CD14-positive monocyte (primary cell): ENCODE data around the gene SHROOM3. TPM values are rescaled to one million over a fixed set of nuclear protein-coding genes. Genes with fewer than 3 reads are reported as not detected.

Experiments
- DNase-seq, 3 donors: peaks; one replicate each; pipeline ENCODE4 v3.0.0-alpha.2; 2011 to 2022
- H2AFZ ChIP-seq: 2 replicates; pipeline ENCODE4 v1.6.0; 2012; ENCODE audit warnings: mild to moderate bottlenecking, low read depth, low read length, inconsistent platforms; ENCODE audit not compliant: insufficient read depth, poor library complexity, severe bottlenecking
- H3K27ac ChIP-seq, 2 donors: 1 replicate in 1 of 2; 2 replicates in 1 of 2; pipeline ENCODE4 v1.5.1; 2012 to 2013; ENCODE audit warnings: low read length in 2 of 2, control low read depth in 1 of 2, inconsistent platforms in 1 of 2, low read depth in 1 of 2, mild to moderate bottlenecking in 1 of 2
- H3K27me3 ChIP-seq, 2 donors: one replicate each; pipeline versions ENCODE4 v1.6.0 to v1.6.1; 2011 to 2013; ENCODE audit warnings: low read length in 2 of 2; ENCODE audit not compliant: control insufficient read depth in 2 of 2, insufficient read depth in 2 of 2
- H3K36me3 ChIP-seq, 2 donors: replicated peaks in 1 of 2; 1 replicate in 1 of 2; 2 replicates in 1 of 2; pipeline versions ENCODE4 v1.5.1 to v1.6.1; 2012 to 2013; ENCODE audit warnings: low read length in 2 of 2, control low read depth in 1 of 2, inconsistent platforms in 1 of 2, mild to moderate bottlenecking in 1 of 2; ENCODE audit not compliant: insufficient read depth in 2 of 2, control insufficient read depth in 1 of 2
- H3K4me1 ChIP-seq, 2 donors: 1 replicate in 1 of 2; 2 replicates in 1 of 2; pipeline versions ENCODE4 v1.5.1 to v1.6.1; 2012 to 2013; ENCODE audit warnings: low read length in 2 of 2, control low read depth in 1 of 2, inconsistent platforms in 1 of 2, mild to moderate bottlenecking in 1 of 2, moderate library complexity in 1 of 2; ENCODE audit not compliant: insufficient read depth in 2 of 2, control insufficient read depth in 1 of 2
- H3K4me2 ChIP-seq: replicated peaks from 2 replicates; pipeline ENCODE3; 2012; ENCODE audit warnings: low read length, moderate library complexity, mild to moderate bottlenecking; ENCODE audit not compliant: poor library complexity, severe bottlenecking; ENCODE audit errors: extremely low read depth
- H3K4me3 ChIP-seq, 3 experiments: fragments of 200-600 bp in 1 of 3; sonication (generic) in 1 of 3; replicated peaks in 1 of 3; 1 replicate in 2 of 3; 2 replicates in 1 of 3; pipeline ENCODE4 v1.5.1; 2011 to 2013; ENCODE audit warnings: low read length in 3 of 3, mild to moderate bottlenecking in 3 of 3, control low read depth in 2 of 3, low read depth in 2 of 3, inconsistent platforms in 1 of 3, moderate library complexity in 1 of 3
- H3K79me2 ChIP-seq: 2 replicates; pipeline ENCODE4 v1.6.0; 2012; ENCODE audit warnings: mild to moderate bottlenecking, control low read depth, inconsistent platforms, low read length, moderate library complexity; ENCODE audit not compliant: insufficient read depth
- H3K9ac ChIP-seq: 2 replicates; pipeline ENCODE4 v1.6.0; 2017; ENCODE audit warnings: low read length, mild to moderate bottlenecking; ENCODE audit not compliant: insufficient read depth, poor library complexity, severe bottlenecking
- H3K9me3 ChIP-seq, 2 donors: replicated peaks in 1 of 2; 1 replicate in 1 of 2; 2 replicates in 1 of 2; pipeline versions ENCODE4 v1.5.1 to v1.6.1; 2012 to 2013; ENCODE audit warnings: low read length in 2 of 2, control low read depth in 1 of 2; ENCODE audit not compliant: control insufficient read depth in 1 of 2, insufficient read depth in 1 of 2
- H4K20me1 ChIP-seq: 2 replicates; pipeline ENCODE4 v1.6.0; 2012; ENCODE audit warnings: mild to moderate bottlenecking, low read length, control low read depth, moderate library complexity; ENCODE audit not compliant: insufficient read depth
- H3K27ac Mint-ChIP-seq, 7 donors: one replicate each; pipeline ENCODE4 v1.8.0; 2020; ENCODE audit warnings: mild to moderate bottlenecking in 7 of 7, mixed read lengths in 7 of 7, moderate library complexity in 6 of 7, inconsistent platforms in 2 of 7
- H3K27me3 Mint-ChIP-seq, 3 donors: one replicate each; pipeline ENCODE4 v1.8.0; 2021 to 2022; ENCODE audit warnings: low read depth in 3 of 3, mild to moderate bottlenecking in 3 of 3, mixed read lengths in 3 of 3, moderate library complexity in 3 of 3, inconsistent platforms in 1 of 3
- H3K36me3 Mint-ChIP-seq, 2 donors: one replicate each; pipeline ENCODE4 v1.8.0; 2020; ENCODE audit warnings: mixed read lengths in 2 of 2, inconsistent platforms in 1 of 2, mild to moderate bottlenecking in 1 of 2
- H3K4me1 Mint-ChIP-seq: one replicate; pipeline ENCODE4 v1.8.0; 2020; ENCODE audit warnings: mild to moderate bottlenecking, mixed read lengths
- H3K4me3 Mint-ChIP-seq, 2 donors: one replicate each; pipeline ENCODE4 v1.8.0; 2020; ENCODE audit warnings: mild to moderate bottlenecking in 2 of 2, mixed read lengths in 2 of 2, moderate library complexity in 1 of 2
- H3K9me3 Mint-ChIP-seq, 7 donors: one replicate each; pipeline ENCODE4 v1.8.0; 2020 to 2022; ENCODE audit warnings: mixed read lengths in 7 of 7, mild to moderate bottlenecking in 6 of 7, moderate library complexity in 6 of 7, inconsistent platforms in 2 of 7
- CTCF ChIP-seq: fragments of 200-600 bp; IDR thresholded peaks from one replicate; pipeline ENCODE4 v1.8.0; 2022; ENCODE audit warnings: antibody characterized with exemption, mild to moderate bottlenecking
- WGBS: methylation state at CpG from one replicate; pipeline ENCODE4 v1.1.5; 2013; ENCODE audit warnings: missing lambda C conversion rate; ENCODE audit not compliant: insufficient coverage; 5-methylcytosine and 5-hydroxymethylcytosine counted together
- intact Hi-C, 2 donors: fragments of 100-400 bp; cut with micrococcal nuclease; formaldehyde crosslinking; loops; one replicate each; pipeline versions ENCODE4 v1.15.0 to v1.15.1; 2023
- polyA plus RNA-seq, 3 donors: library from polyadenylated mRNA; depleted of rRNA in 1 of 3; unstranded in 2 of 3; stranded (reverse) in 1 of 3; fragments of 300-500 nt in 2 of 3; fragments of >200 nt in 1 of 3; fragmentation: Illumina TruSeq in 2 of 3; gene quantifications; 1 replicate in 2 of 3; 2 replicates in 1 of 3; pipeline ENCODE4 v1.2.3, GENCODE V29; 2012 to 2021

The SHROOM3 gene
- polyA plus RNA-seq, 3 donors = not detected

- no peaks in the 10 kb centered on the region for H3K4me1 ChIP-seq
- no peaks in the 10 kb centered on the region for H3K36me3 Mint-ChIP-seq
- H4K20me1 ChIP-seq = no peaks in the 10 kb centered on the region
- H3K36me3 ChIP-seq = no peaks in the 10 kb centered on the region
- no peak overlapping the region for H3K9ac ChIP-seq
- no peak for DNase-seq
- no peak overlapping the region for H3K27ac ChIP-seq
- no peaks in the 10 kb centered on the region for H3K9me3 Mint-ChIP-seq
- H3K79me2 ChIP-seq = no peaks in the 10 kb centered on the region
- no peaks in the 10 kb centered on the region for H3K4me1 Mint-ChIP-seq
- no peak overlapping the region for H3K4me3 Mint-ChIP-seq
- peaks cover 0 to 2% (median 1%) of the 10 kb centered on the region in 3 donors for H3K27me3 Mint-ChIP-seq
- H3K27me3 ChIP-seq = no peaks in the 10 kb centered on the region
- WGBS = 100% methylated on average over 2 of the region's 3 CpGs
- no peak overlapping the region for H3K27ac Mint-ChIP-seq
- H3K4me2 ChIP-seq = no peak overlapping the region
- H3K9me3 ChIP-seq = no peaks in the 10 kb centered on the region
- H3K4me3 ChIP-seq = no peak overlapping the region
- no peak overlapping the region for H2AFZ ChIP-seq
- intact Hi-C loops = no loop called here
- no peak for TF ChIP-seq CTCF
Measured at GRCh38 chr4:76498550-76498949, 63.5 kb downstream of the SHROOM3 start.

GRCh38 chr4:76499461-76499860 is 64.4 kb downstream of the SHROOM3 start:
- Histone ChIP-seq H3K27ac (no peak overlapping the region), H3K4me1 (no peaks in the 10 kb centered on the region), H2AFZ (peak overlapping the region; percentile 31), H3K4me2 (no peak overlapping the region), H4K20me1 (no peaks in the 10 kb centered on the region), H3K9ac (no peak overlapping the region), H3K27me3 (no peaks in the 10 kb centered on the region), H3K79me2 (no peaks in the 10 kb centered on the region), H3K36me3 (no peaks in the 10 kb centered on the region), H3K9me3 (no peaks in the 10 kb centered on the region), H3K4me3 (no peak overlapping the region)
- Mint-ChIP-seq H3K4me3 (no peak overlapping the region), H3K27me3 (peaks cover 0 to 2% (median 1%) of the 10 kb centered on the region in 3 donors), H3K27ac (no peak overlapping the region), H3K4me1 (no peaks in the 10 kb centered on the region), H3K9me3 (no peaks in the 10 kb centered on the region), H3K36me3 (no peaks in the 10 kb centered on the region)
- intact Hi-C loops = no loop called here
- TF ChIP-seq CTCF = no peak
- 21% methylated on average over 3 of the region's 4 CpGs for WGBS
- DNase-seq = no peak
